Activated CD4-positive, alpha-beta T cell treated with anti-CD3 and anti-CD28 coated beads, Interleukin-2, amount 50 U/mL, for 1 hour (primary cell): ENCODE data around the gene MME.

ENCODE experiments used
- DNase-seq: peaks from one replicate; pipeline ENCODE4 v3.0.0-alpha.2; 2020

The MME gene

GRCh38 chr3:155079746-155080487, at the start of gene MME:
Gene MME, plus strand, starts transcription at chr3:155080319. Its CDS starts 3,849 bp downstream, at chr3:155084168.
- DNase-seq, result no peak

- DNase-seq, result no peak
Measured at GRCh38 chr3:155031186-155031585, 48.9 kb upstream of the MME start.

GRCh38 chr3:155032918-155033317, 47.2 kb upstream of the MME start:
- no peak for DNase-seq

GRCh38 chr3:155034786-155035185, 45.3 kb upstream of the MME start:
- no peak for DNase-seq

- no peak for DNase-seq
Measured at GRCh38 chr3:155035553-155035952, 44.6 kb upstream of the MME start.

GRCh38 chr3:155037508-155038202, 42.5 kb upstream of the MME start:
- DNase-seq, result no peak

- no peak for DNase-seq
Measured at GRCh38 chr3:155038203-155038554, 41.9 kb upstream of the MME start.

- DNase-seq, result no peak
Measured at GRCh38 chr3:155046935-155047334, 33.2 kb upstream of the MME start.

- no peak for DNase-seq
Measured at GRCh38 chr3:155047672-155048071, 32.4 kb upstream of the MME start.

- DNase-seq, result no peak
Measured at GRCh38 chr3:155049959-155050358, 30.2 kb upstream of the MME start.

- no peak for DNase-seq
Measured at GRCh38 chr3:155052470-155052869, 27.6 kb upstream of the MME start.

GRCh38 chr3:155053756-155054155, 26.4 kb upstream of the MME start:
- DNase-seq, result no peak

GRCh38 chr3:155064920-155065319, 15.2 kb upstream of the MME start:
- no peak for DNase-seq

- no peak for DNase-seq
Measured at GRCh38 chr3:155065537-155065936, 14.6 kb upstream of the MME start.

GRCh38 chr3:155069729-155070128, 10.4 kb upstream of the MME start:
- DNase-seq, result no peak

- no peak for DNase-seq
Measured at GRCh38 chr3:155070316-155070715, 9.8 kb upstream of the MME start.

GRCh38 chr3:155070932-155071387, 9.2 kb upstream of the MME start:
- no peak for DNase-seq

- no peak for DNase-seq
Measured at GRCh38 chr3:155075200-155075599, 4.9 kb upstream of the MME start.

GRCh38 chr3:155076888-155077287, 3.2 kb upstream of the MME start:
- DNase-seq, result no peak

- no peak for DNase-seq
Measured at GRCh38 chr3:155078711-155079467, 1.2 kb upstream of the MME start.

GRCh38 chr3:155079468-155079745, 712 bp upstream of the MME start:
- no peak for DNase-seq

GRCh38 chr3:155080692-155081091, 573 bp downstream of the MME start:
- DNase-seq, result no peak

GRCh38 chr3:155083313-155083905, 3.3 kb downstream of the MME start:
- no peak for DNase-seq

- no peak for DNase-seq
Measured at GRCh38 chr3:155084567-155084966, 4.4 kb downstream of the MME start.
